PC-3 (cell line): ENCODE results near the gene LCP1. TPM values are rescaled to one million over a fixed set of nuclear protein-coding genes. Genes with fewer than 3 reads are reported as not detected.

Source experiments
- ATAC-seq: fragments of 200-7000 bp; cut with Tn5 transposase; 2 replicates; pipeline ENCODE4 v1.9.1; 2020; ENCODE audit warnings: mild to moderate bottlenecking, moderate library complexity
- BruUV-seq: library from RNA; stranded (reverse); fragments of 400-500 nt; replicated peaks from 2 replicates; lab custom pipeline; 2021; lab: Mats Ljungman, UMichigan
- CTCF ChIA-PET: fragments of 300-600 bp; sonication (Branson Sonifier 250); formaldehyde crosslinking; loops from one replicate; lab custom pipeline; 2022; ENCODE audit warnings: antibody characterized with exemption; lab: Charles Lee
- POLR2A ChIA-PET: fragments of 300-600 bp; sonication (Branson Sonifier 250); formaldehyde crosslinking; loops from one replicate; lab custom pipeline; 2022; ENCODE audit warnings: antibody characterized with exemption; ENCODE audit not compliant: unreplicated experiment; lab: Charles Lee
- DNase-seq: peaks from one replicate; pipeline ENCODE4 v3.0.0-alpha.2; 2015
- H2AFZ ChIP-seq: fragments of 300-600 bp; sonication (generic); 2 replicates; pipeline ENCODE4 v1.6.0; 2016; ENCODE audit warnings: antibody characterized with exemption, low read length
- H3F3A ChIP-seq: fragments of 300-600 bp; sonication (generic); one replicate; pipeline ENCODE4 v1.6.0; 2017; ENCODE audit warnings: antibody characterized with exemption, low read length, control low read depth, mild to moderate bottlenecking; ENCODE audit not compliant: unreplicated experiment
- H3K27ac ChIP-seq: fragments of 300-600 bp; sonication (generic); 2 replicates; pipeline ENCODE4 v1.5.1; 2016; ENCODE audit warnings: mild to moderate bottlenecking, low read length
- H3K27me3 ChIP-seq: fragments of 300-600 bp; sonication (generic); 2 replicates; pipeline ENCODE4 v1.6.1; 2016; ENCODE audit warnings: low read length, mixed read lengths
- H3K36me3 ChIP-seq: fragments of 300-600 bp; sonication (generic); 2 replicates; pipeline ENCODE4 v1.6.1; 2016; ENCODE audit warnings: low read depth, mixed run types, low read length, mixed read lengths
- H3K4me1 ChIP-seq: fragments of 300-600 bp; sonication (generic); 2 replicates; pipeline ENCODE4 v1.5.1; 2016; ENCODE audit warnings: low read length; ENCODE audit not compliant: insufficient read depth
- H3K4me2 ChIP-seq: fragments of 300-600 bp; sonication (generic); 2 replicates; pipeline ENCODE4 v1.6.0; 2016; ENCODE audit warnings: low read length
- H3K4me3 ChIP-seq: fragments of 300-600 bp; sonication (generic); 2 replicates; pipeline ENCODE4 v1.5.1; 2016; ENCODE audit warnings: mild to moderate bottlenecking, low read length, mixed read lengths
- H3K79me2 ChIP-seq: fragments of 300-600 bp; sonication (generic); 2 replicates; pipeline ENCODE4 v1.6.1; 2017; ENCODE audit warnings: low read length, mixed read lengths
- H3K9ac ChIP-seq: fragments of 300-600 bp; sonication (generic); 2 replicates; pipeline ENCODE4 v1.6.0; 2016; ENCODE audit warnings: mild to moderate bottlenecking, low read length
- H3K9me2 ChIP-seq: fragments of 300-600 bp; sonication (generic); replicated peaks from 2 replicates; pipeline ENCODE4 v1.6.1; 2016; ENCODE audit warnings: mixed run types, low read length, mixed read lengths
- H3K9me3 ChIP-seq: fragments of 300-600 bp; sonication (generic); 2 replicates; pipeline ENCODE4 v1.6.1; 2016; ENCODE audit warnings: low read length, mixed read lengths
- H4K20me1 ChIP-seq: fragments of 300-600 bp; sonication (generic); 2 replicates; pipeline ENCODE4 v1.6.1; 2016; ENCODE audit warnings: low read length, mixed read lengths
- CTCF ChIP-seq: fragments of 300-600 bp; sonication (generic); conservative IDR thresholded peaks from 2 replicates; pipeline ENCODE4 v1.5.1; 2017; ENCODE audit warnings: antibody characterized with exemption, low read depth, mild to moderate bottlenecking, low read length
- EZH2 ChIP-seq: fragments of 300-600 bp; sonication (generic); IDR thresholded peaks from one replicate; pipeline ENCODE4 v1.6.1; 2017; ENCODE audit warnings: antibody characterized with exemption, mild to moderate bottlenecking, low read length; ENCODE audit not compliant: unreplicated experiment
- EZH2phosphoT487 ChIP-seq: fragments of 300-600 bp; sonication (generic); IDR thresholded peaks from 2 replicates; pipeline ENCODE4 v1.6.1; 2018; ENCODE audit warnings: mild to moderate bottlenecking, antibody characterized with exemption, low read length, borderline replicate concordance
- intact Hi-C: fragments of 100-400 bp; cut with micrococcal nuclease; formaldehyde crosslinking; loops from 2 replicates; pipeline ENCODE4 v1.9.0; 2023
- total RNA-seq: library from RNA; depleted of rRNA; stranded (reverse); fragments of >200 nt; gene quantifications from 2 replicates; pipeline ENCODE4 v1.2.3, GENCODE V29; 2014

LCP1 gene
- total RNA-seq, 1 experiment from 2014 or later = 143 TPM

GRCh38 chr13:46181377-46181839, 569 bp downstream of the LCP1 start:
- intact Hi-C loops = loop anchor here (5.0 kb wide), 1 partner anchor 106 kb away; no protein-coding TSS in a partner anchor

GRCh38 chr13:46179969-46180763, 1.8 kb downstream of the LCP1 start:
- H3K79me2 ChIP-seq = peaks cover 66% of the 10 kb centered on the region
- CTCF ChIA-PET = no interaction called here
- POLR2A ChIA-PET = no interaction called here
- TF ChIP-seq CTCF (no peak), EZH2 (no peak), EZH2phosphoT487 (no peak)
- no peak for DNase-seq
- 0 out of 2 replicates have a peak, but pooled peaks cover 5% of the 10 kb centered on the region for H3K4me1 ChIP-seq
- H3K4me2 ChIP-seq = peak overlapping the region; percentile 94
- H3K9me2 ChIP-seq = no peaks in the 10 kb centered on the region
- ATAC-seq = no peak
- H3K9me3 ChIP-seq = no peaks in the 10 kb centered on the region
- H3F3A ChIP-seq = no peaks in the 10 kb centered on the region
- intact Hi-C loops = loop anchor here (5.0 kb wide), 1 partner anchor 107 kb away; no protein-coding TSS in a partner anchor
- no peaks in the 10 kb centered on the region; the same call in 1 of the 2 replicates for H3K36me3 ChIP-seq
- H3K27me3 ChIP-seq = no peaks in the 10 kb centered on the region
- peaks cover 3% of the 10 kb centered on the region; the same call in 1 of the 2 replicates for H4K20me1 ChIP-seq
- H3K9ac ChIP-seq = peak overlapping the region; percentile 86; the same call in 1 of the 2 replicates
- peak overlapping the region; percentile 91 for H3K4me3 ChIP-seq
- H3K27ac ChIP-seq = no peak overlapping the region
- BruUV-seq = no TSS peak
- H2AFZ ChIP-seq = no peak overlapping the region

More at GRCh38 chr13:46181377-46181839, 569 bp downstream of the LCP1 start:
- H2AFZ ChIP-seq = peak overlapping the region; percentile 72
- no peak for ATAC-seq
- peak overlapping the region; percentile 94 for H3K4me2 ChIP-seq
- peak overlapping the region; percentile 86 for H3K9ac ChIP-seq
- H4K20me1 ChIP-seq = peaks cover 3% of the 10 kb centered on the region; the same call in 1 of the 2 replicates
- no peaks in the 10 kb centered on the region; the same call in 1 of the 2 replicates for H3K36me3 ChIP-seq
- H3K79me2 ChIP-seq = peaks cover 54% of the 10 kb centered on the region
- peak overlapping the region; percentile 81 for H3K27ac ChIP-seq
- H3K4me1 ChIP-seq = 0 out of 2 replicates have a peak, but pooled peaks cover 5% of the 10 kb centered on the region
- H3F3A ChIP-seq = no peaks in the 10 kb centered on the region
- CTCF ChIA-PET = no interaction called here
- TF ChIP-seq EZH2phosphoT487 (no peak), EZH2 (no peak), CTCF (no peak)
- BruUV-seq = TSS peak; percentile 67
- POLR2A ChIA-PET = interaction anchor here (0.9 kb wide), 1 partner anchor 840 kb away, joined by 8 read pairs; no protein-coding TSS in a partner anchor
- H3K9me2 ChIP-seq = no peaks in the 10 kb centered on the region
- no peaks in the 10 kb centered on the region for H3K9me3 ChIP-seq
- no peak for DNase-seq
- H3K27me3 ChIP-seq = no peaks in the 10 kb centered on the region
- peak overlapping the region; percentile 91 for H3K4me3 ChIP-seq
